Large intestine (tissue), 3 donors: ENCODE results near the gene PRSS56. TPM values are rescaled to one million over a fixed set of nuclear protein-coding genes. Genes with fewer than 3 reads are reported as not detected.

Experiments
- DNase-seq, 2 donors: peaks; one replicate each; pipeline versions ENCODE4 v3.0.0 to v3.0.0-alpha.2; 2013
- H3K27ac ChIP-seq: one replicate; pipeline ENCODE4 v1.5.1; 2013; ENCODE audit warnings: low read length
- H3K27me3 ChIP-seq: 2 replicates; pipeline ENCODE4 v1.6.1; 2013; ENCODE audit warnings: low read length; ENCODE audit not compliant: control insufficient read depth, insufficient read depth
- H3K36me3 ChIP-seq: 2 replicates; pipeline ENCODE4 v1.6.1; 2013; ENCODE audit warnings: low read length; ENCODE audit not compliant: control insufficient read depth, insufficient read depth
- H3K4me1 ChIP-seq: one replicate; pipeline ENCODE4 v1.6.1; 2013; ENCODE audit warnings: low read length; ENCODE audit not compliant: control insufficient read depth, insufficient read depth
- H3K4me3 ChIP-seq: one replicate; pipeline ENCODE4 v1.5.1; 2013; ENCODE audit warnings: low read length
- H3K9me3 ChIP-seq: one replicate; pipeline ENCODE4 v1.6.1; 2013; ENCODE audit warnings: mild to moderate bottlenecking, low read depth, low read length, moderate library complexity; ENCODE audit not compliant: control insufficient read depth
- WGBS: methylation state at CpG from one replicate; pipeline ENCODE4 v1.1.5; 2013; ENCODE audit warnings: low lambda C conversion rate; ENCODE audit not compliant: insufficient coverage; 5-methylcytosine and 5-hydroxymethylcytosine counted together
- polyA plus RNA-seq: library from polyadenylated mRNA; unstranded; fragments of 120-200 nt; gene quantifications from one replicate; pipeline ENCODE4 v1.2.1, GENCODE V29; 2013

The PRSS56 gene
- polyA plus RNA-seq, 1 donor = not detected

DNA sequence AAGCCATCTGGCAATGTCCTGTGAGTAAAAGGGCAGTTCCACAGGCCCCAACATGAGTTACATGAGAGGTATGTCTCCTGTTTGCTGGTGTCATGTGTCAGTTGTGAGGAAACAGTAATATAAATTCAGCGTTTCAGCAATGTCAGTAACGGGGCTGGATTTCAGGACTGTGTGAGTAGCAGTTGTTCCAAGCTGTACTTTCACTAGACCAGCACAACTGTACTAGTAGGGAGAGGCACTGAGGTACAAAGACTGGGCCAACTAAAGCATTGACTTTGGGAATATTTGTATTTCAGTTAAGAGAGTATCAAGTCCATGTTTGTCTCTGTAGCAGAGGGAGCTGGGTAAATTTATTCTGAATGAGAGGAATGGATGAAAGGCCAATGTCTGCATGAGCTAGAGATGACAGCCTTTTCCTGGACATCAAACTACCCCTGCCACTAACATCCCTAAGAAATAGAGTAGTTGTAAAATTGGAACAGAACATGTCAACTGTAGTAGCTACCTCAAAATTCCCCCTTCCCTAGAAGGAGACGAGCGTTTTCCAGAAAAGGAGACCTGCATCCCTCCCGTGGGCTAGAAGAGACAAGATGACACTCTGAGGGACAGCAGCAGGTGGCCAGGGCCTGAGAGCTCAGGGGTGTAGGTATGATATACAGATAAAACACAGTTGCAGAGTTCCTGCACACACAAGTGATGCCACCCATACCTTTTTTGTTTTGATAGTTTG, 54.7 kb downstream of the PRSS56 start:
- H3K27ac ChIP-seq = peak overlapping the region; percentile 68
- peak in 1 of 2 donors; percentile 62 for DNase-seq
- peaks cover 26% of the 10 kb centered on the region for H3K36me3 ChIP-seq
- peaks cover 67% of the 10 kb centered on the region for H3K4me1 ChIP-seq
- no peaks in the 10 kb centered on the region for H3K9me3 ChIP-seq
- WGBS = no CpG with 5 or more reads among the region's 5 CpGs
- no peaks in the 10 kb centered on the region for H3K27me3 ChIP-seq
- no peak overlapping the region for H3K4me3 ChIP-seq

Other genes starting within 250 kb of the PRSS56 start
- 0.06 TPM for gene ALPP, start 141.6 kb upstream of the PRSS56 start, polyA plus RNA-seq
- not detected for gene ALPG, start 113.5 kb upstream of the PRSS56 start, polyA plus RNA-seq
- 80.6 TPM for gene ALPI, start 64.2 kb upstream of the PRSS56 start, polyA plus RNA-seq
- gene ECEL1, start 32.6 kb upstream of the PRSS56 start, polyA plus RNA-seq = 1.1 TPM
- gene CHRND, start 5.8 kb downstream of the PRSS56 start, polyA plus RNA-seq = 0.27 TPM
- 0.21 TPM for gene CHRNG, start 19.3 kb downstream of the PRSS56 start, polyA plus RNA-seq
- gene TIGD1, start 30.2 kb downstream of the PRSS56 start, polyA plus RNA-seq = 6.5 TPM
- 77.3 TPM for gene EIF4E2, start 30.3 kb downstream of the PRSS56 start, polyA plus RNA-seq
- 1.7 TPM for gene EFHD1, start 113.2 kb downstream of the PRSS56 start, polyA plus RNA-seq
- gene GIGYF2, start 176.9 kb downstream of the PRSS56 start, polyA plus RNA-seq = 63.4 TPM